GM19463 (cell line): ENCODE results near the gene NEUROD2.

ENCODE experiments used
- ATAC-seq: cut with Tn5 transposase; IDR thresholded peaks from one replicate; pipeline ENCODE4 v1.9.1; 2021; ENCODE audit warnings: mild to moderate bottlenecking, moderate library complexity; ENCODE audit not compliant: unreplicated experiment

NEUROD2 gene

DNA sequence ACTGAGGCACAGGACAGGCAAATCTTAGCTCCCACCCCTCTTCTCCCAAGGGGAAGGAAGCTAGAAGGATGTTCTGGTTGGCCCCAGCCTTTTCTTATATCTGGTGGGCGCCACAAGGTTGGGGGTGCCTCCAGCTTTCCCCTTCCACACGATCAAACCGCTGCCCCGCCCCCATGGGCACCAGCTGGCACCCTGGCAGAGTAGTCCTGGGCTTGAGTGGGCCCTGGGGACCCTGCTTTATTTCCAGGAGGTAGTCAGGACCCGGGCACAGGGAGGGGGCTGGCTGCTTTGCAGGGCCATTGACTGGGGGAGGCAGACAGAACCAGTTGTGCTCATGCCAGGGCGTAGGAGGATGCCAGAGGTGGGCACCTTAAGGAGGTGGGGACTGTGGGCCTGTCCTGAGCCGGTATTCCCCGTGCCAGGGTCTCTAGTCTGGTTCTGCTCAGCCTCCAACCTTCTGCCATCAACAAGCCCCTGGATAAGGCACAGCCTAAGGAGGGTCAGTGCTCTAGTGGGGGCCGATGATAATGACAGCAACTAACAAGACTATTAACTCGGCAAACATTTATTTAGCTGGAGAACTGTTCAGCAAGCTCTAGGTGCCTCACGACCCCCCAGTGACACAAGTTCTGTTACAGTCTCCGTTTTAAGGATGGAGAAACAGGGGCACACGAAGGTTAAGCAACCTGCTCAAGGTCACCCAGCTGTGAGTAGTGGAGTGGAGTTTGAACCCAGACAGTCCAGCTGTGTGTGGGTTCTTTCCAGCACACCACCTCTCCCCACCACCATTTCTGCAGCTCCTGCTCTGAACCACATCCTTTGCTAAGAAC, 11.5 kb upstream of the NEUROD2 start:
- no peak for ATAC-seq

DNA sequence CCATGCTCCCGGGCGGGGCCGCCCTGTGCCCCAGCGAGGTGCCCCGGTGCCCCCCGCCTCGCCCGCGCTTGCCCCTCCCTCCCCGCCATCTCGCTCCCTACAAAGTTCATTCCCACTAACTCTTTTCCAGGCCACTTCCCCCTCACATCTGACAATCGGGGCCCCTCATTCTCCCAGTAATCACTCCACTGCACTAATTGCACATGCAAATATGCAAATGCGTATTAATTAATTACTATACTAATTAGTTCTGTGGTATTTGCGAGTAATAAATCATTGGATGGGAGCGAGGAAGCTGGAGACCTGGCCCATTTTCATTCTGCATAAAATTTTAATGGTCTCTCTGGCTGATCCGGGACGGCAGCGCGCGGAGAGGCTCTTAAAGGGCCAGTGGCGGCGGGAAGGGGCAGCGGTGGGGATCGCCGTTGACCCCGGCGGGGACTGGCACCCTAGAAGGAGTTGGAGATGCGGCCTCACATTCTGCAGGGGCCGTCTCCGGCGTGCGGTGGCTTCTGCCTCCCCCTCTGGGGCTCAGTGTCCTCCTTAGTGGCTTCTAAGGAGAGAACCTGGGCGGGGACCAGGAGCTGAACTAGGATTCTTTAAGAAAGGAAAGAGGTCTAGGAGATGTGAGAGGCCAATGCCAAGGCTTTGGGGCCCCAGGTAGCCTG, 10.7 kb upstream of the NEUROD2 start:
- ATAC-seq: no peak

DNA sequence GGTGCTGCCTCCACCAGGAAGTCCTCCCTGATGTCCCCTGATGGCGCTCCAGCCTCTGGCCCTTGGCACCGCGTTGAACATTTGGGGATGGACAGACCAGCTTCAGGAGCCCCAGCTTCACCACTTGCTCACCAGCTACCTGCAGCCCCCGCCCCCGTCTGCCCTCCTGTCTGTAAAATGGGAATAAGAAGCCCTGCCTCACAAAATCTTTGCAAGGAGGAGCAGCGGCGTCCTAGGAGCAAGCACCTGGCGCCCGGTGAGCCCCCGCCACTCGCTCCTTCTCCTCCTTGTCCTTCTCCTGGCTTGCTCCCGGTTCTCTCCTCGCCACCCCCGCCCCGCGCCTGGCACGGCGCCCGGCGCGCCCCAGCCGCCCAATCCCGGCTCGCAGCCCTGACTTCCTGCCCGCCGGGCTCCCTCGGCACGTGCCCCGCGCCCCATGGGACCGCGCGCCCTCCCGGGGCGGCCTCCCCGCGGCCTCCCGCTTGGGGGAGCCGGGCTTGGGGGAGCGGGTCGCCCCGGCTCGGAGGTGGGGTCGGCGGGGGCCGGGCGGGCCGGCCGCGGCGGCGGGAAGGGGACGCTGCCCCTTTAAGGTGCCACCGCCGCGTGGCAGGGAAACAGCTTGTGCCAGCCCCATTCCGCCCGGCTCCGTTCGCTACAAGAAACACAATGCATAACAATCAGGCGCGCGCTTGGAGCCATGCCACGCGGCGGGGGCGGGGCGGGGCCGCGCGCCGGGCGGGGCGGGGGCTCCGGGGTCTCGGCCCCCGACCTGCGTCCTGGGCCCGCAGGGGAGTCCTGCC, 9.9 kb upstream of the NEUROD2 start:
- ATAC-seq: no peak

DNA sequence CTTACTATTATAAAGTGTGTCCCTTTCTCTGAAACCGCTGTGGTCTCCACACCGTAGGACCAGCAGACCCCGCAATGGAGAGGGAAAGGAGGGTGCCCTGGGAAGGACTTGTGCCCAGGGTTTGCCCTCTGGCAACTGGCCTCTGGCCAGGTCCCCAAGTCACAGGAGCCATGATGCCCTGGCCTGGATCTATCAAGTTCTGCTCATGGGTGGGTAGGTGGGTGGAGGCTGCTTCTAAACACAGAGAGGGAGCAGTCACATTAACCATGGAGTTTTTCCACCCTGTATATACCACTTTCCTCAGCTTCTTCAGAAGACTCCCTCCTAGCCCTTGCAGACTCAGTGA, 9.4 kb upstream of the NEUROD2 start:
- no peak for ATAC-seq

DNA sequence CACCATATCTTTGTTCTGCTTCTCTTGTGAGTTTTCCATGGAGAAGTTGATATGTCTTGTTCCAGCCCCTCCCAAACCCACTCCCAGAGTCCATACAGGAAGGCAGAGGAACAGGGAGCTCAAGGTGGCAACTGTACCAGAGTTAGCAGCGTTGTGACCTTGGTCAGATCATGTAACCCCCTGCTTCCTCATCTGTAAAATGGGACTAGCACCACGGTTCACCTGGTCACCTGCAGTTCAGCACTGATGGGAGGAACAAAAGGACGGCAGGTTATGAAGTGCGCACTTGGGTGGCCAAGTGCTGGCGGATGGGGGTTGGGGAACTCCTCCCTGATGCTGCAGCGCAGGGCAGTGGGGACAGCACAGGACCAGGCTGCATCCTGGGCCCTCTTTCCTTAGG, 7.7 kb upstream of the NEUROD2 start:
- ATAC-seq: no peak

DNA sequence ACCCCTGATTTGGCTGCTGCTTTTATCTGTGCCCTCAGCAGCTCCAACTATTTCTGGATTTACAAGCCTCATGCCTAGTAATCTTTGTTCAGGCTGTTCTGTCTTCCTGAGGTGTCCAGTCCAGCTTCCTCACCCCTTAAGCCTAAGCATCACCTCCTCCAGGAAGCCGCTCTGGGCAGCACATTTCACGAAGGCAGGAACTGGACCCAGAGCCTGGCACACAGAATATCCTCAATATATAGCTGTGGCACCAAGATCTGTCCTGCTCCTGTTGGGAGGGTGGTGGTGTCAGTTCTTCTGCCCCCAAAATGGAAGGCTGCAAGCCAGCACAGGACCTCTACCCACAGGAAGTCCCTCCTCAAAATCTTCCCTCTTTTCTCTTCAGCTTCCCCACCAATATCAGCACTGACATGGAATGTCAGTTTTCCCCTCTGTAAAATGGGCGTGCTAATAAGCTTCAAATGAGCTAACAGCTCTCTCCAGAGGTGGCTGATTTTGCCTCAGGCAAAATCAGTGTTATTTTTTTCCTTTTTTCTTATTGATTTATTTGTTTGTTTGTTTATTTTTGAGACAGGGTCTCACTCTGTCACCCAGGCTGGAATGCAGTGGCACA, 6.9 kb upstream of the NEUROD2 start:
- no peak for ATAC-seq

DNA sequence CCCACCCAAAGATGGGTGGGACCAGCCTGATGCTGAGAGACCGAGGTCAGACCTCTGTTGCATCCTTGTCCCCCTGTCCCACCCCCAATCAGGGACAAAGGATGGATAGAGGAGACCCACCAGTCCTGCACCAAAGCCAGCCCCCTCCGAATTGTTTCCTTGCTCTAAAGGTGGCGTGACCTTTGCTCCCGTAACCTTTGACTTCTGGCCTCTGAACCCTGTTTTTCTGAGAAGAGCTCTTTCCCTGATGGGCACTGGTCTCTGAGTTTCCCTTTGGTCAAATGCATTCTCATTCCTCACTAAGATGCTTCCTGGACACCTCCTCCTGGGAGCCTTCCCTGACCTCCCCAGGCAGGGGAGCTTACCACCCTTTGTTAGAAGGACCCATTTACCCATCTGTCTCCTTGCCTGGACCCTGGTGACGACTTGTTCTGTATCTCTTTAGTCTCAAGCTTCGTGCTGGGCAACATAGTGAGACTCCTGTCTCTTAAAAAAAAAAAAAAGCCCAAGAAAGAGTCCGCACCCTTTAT, 5.3 kb upstream of the NEUROD2 start:
- ATAC-seq: no peak

DNA sequence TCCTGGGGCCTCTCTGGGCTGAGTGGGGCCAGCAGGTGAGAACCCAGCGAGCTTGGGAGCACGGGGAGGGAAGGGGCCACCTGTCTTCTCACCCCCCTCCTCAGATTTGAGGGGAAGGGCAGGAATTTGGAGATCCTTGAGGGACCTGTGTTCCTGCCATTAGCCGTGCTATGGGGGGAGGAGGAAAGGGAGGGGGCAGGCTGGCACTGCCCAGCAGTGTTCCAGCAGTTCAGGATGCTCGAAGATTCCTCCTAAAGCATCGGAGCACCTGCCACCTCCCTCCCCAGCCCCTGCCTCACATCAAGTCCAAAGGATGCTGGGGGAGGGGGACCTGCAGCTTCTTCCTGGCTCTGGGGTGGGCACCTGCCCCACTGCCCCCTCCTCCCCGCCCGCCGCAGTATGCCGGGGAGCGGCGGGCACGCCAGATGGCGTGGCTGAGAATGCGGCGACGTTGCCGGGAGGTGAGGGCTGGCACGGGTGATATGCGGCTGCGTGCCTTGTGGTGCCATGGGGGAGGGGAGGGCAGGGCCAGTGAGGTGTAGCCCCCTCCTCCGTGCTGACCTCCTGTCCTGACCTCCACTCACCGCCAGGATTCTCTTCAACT, 4.7 kb upstream of the NEUROD2 start:
- ATAC-seq: no peak

DNA sequence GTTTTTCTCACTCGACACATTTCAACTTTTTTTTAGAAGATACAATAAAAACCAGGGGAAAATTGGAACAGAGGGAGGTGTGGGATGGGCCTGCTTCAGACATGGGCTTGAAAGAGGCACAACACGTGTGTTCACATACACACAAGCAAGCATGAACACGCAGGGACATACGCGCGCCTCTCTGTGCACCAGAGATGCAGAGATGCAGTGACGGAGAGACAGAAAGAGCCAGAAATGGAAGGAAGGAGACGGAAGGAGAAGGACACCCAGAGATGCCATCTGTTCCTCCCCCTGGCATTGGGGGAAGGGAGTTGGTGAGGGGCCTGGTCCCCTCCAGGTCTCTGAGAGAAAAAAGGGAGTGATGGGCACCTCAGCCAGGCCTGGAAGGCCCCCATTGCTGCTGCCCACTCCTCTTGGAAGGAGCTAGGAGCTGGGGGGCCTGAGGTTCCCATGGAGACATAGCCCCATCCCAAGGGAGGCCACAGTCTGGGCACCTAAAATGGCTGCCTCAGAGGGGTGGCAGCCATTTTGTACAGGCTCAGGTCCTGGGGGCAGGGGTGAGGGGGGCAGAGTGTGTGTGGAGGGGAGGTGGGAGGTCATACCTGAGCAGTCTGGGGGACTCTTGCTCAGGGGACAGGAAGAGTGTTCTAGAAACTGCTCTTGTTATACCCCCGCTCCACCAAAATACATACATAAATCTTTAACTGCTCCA, 3.8 kb upstream of the NEUROD2 start:
- no peak for ATAC-seq

DNA sequence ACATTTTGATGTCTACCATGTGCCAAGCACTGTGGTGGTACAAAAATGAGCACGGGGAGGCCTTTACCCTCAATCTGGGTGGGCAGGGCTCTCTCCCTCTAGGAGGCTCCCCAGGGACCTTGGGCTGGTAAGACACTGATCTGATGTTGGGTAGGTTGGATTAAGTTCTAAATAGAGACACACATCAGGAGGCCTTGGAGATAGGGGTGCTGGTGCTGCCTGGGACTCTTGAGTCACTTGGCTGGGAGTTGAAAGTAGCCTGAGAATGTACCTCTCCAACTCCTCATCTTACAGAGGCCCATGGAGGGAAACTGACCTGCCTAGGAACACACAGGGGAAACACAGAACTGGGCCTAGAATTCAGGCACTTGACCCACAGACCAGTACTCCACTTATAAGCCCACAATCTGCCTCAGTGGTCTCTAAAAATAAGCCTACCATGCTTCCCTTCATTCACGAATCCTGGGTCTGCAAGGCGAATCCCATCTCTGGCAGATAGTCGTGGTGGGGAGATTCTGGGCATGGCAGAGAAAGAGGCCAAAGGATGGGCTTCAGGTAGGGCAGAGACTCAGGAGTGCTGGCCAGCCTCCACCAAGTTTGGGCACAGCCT, 1.8 kb upstream of the NEUROD2 start:
- ATAC-seq: no peak

DNA sequence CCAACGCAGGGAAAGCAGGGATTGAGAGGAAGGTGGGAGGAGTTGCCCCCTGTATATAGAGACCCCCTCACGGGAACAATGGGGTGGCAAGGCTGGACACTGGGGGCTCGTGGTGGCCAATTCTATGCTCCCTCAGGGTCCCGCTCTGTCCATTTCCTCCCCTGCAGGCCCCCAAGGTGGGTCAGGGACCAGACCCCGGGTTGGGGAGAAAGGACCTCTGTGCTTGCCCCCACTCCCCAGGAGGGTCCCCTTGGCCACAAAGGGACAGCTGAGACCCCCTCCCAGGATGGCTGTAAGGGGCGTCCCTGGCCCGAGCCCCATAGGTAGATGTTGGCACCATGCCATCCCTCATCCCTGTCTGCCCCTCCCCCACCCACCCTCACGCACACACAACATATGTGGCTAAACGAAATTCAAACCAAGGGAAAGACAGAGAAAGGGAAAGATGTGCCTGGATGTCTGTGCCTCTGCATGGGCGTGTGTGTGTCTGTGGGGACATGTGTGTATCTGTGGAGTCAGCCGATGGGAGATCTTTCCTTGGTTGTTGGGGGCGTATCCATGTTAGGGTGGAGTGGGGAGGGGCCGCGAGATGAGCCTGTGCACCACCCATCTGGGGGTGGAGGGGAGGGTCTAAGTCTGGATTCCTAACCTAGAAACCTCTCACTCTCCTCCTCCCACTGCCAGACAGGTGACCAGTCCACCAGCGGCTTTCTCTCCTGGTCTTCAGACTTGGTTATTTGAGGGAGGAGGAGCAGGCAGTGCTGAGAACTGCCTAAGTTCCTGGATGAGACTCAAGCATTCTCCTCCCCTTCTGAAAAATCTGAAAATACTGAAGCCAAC, 642 bp upstream of the NEUROD2 start:
- ATAC-seq: no peak

DNA sequence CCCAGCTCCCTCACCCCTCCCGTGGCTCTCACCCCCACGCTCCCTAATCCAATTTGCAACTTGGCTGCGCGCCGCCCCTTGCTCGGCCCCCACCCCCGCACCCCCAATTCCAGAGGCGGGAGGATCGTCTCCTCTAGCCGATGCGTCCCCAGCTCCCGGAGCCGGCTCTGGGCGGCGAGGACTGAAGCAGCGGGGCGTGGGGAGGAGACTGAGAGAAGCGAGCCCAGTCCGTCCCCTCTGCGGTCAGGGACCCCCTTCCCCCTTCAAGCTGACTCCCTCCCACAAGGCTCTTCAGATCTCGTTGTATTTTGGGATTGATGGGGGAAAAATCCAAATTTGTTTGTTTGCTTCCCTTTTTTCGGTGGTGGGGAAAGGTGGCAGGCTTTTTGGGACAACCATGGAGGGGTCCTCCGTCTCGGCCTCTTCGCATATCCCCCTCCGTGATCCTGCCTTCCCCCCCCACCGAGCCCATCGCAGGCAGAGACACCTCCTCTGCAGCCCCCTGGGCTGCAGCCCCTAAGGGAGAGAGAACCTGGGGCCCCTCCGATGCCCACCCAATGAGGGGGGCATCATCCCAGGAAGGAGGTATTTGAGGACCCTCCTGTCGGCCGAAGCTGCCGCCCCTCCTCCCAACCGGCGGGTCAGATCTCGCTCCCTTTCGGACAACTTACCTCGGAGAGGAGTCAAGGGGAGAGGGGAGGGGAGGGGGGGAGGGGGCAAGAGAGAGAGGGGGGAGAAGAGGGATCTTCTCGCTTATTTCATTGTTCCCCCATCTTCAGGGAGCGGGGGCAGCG, 466 bp downstream of the NEUROD2 start:
- no peak for ATAC-seq

DNA sequence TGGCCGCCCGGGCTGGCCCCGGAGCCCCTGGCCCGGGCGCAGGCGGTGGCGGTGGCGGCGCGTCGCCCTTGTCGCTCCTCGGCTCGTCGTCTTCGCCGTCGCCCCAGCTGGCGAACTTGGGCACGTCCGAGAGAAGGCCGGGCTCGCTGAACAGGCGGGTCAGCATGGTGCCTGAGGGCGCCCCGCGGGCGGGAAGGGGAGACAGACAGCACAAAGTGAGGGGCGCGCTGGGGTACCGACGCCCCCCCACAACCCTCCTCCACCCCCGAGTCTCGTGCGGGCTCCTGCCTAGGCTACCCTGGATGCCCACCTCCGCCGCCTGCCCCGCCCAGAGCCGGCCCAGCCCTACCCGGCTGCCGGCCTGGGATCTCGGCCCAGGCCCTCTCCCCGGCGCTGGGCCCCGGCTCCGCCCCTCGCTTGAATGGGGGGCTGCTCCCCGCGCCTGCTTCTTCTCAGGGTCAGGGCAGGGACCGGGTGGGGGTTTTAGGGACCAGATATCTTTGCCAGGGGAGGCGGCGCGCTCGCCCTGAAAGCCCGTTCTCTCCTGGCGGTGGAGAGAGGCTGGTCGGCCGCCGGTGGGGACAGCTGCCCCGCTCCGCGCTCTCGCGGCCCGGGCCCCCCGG, 1.2 kb downstream of the NEUROD2 start:
- ATAC-seq: no peak

DNA sequence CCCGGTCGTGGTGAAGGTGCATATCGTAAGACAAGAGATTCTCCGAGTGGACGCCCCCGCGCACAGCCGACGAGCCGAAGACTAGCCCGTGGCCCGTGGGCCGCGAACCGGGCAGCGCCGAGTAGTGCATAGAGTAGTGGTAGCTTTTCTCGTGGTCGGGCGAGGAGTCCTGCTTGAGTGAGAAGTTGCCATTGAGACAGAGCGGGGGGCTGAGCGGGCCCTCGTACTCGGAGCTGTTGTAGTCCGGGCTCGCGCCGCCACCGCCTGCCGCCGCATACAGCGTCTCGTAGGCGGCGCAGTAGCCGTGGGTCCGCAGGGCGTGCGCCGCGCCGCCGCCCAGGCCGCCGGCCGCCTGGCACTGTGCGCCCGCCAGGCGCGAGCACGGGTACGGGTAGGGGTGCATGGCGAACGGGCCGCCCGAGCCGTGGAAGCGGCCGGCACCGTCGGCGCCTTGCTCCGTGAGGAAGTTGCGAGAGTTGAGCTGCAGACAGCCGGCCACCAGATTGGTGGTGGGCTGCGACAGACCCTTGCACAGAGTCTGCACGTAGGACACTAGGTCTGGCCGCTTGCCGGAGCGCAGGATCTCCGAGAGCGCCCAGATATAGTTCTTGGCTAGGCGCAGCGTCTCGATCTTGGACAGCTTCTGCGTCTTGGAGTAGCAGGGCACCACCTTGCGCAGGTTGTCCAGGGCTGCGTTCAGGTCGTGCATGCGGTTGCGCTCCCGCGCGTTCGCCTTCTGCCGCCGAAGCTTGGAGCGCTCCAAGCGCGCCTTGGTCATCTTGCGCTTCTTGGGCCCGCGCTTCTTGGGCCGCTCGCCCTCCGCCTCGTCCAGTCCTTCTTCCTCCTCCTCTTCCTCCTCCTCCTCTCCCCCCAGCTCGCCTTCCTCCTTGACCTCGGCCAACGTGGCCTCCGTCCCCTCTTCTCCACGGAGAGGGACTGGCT, 2.0 kb downstream of the NEUROD2 start:
- ATAC-seq: no peak

DNA sequence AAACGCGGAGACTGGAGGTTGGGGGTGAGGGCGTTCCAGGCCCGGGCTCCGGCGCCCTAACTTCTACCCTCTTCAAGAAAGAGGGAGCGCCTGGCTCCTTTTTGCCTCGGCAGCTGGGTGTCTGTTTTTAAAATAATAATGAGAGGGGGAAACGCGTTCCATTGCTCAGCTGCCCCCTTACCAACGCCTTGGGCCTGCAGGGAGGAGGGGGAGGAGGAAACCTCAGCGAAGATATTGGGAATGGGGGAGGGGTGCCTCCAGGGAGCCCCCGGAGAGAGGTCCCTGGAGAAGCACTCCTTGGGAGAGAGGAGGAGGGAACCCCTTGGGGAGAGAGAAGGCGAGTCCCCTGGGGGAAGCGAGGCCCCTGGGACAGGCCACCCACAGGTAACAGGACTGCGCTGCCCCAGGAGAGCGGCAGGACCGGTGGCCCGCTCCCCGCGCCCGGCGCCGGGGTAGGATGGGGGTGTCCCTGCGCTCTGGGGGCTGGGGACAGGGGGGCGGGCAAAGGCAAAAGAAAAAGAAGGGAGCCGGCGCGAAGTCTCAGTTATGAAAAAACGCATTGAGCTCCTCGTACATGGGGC, 2.7 kb downstream of the NEUROD2 start:
- ATAC-seq: no peak
